ENCODE results near the gene NFU1. TPM values are rescaled to one million over a fixed set of nuclear protein-coding genes. Genes with fewer than 3 reads are reported as not detected.
"Not testable (repeated sequence)": the region's sequence is repeated elsewhere in the genome, so short reads cannot be mapped to it uniquely, and the experiment has no call there.

NFU1 gene
- total RNA-seq, 3 donors from 2014 or later: 46.1 to 69.9 (median 49.8) TPM

GRCh38 chr2:69428981-69429380, 8.3 kb downstream of the NFU1 start:
- Histone ChIP-seq H3K27ac (no peak overlapping the region), H3K4me1 (no peaks in the 10 kb centered on the region), H3K36me3 (peaks cover 6% of the 10 kb centered on the region), H3K9me3 (no peaks in the 10 kb centered on the region), H3K4me3 (no peak overlapping the region), H3K27me3 (no peaks in the 10 kb centered on the region)
- intact Hi-C loops (cut with DNase I; ENCODE audit: low total_unique reads): no loop called here
- no peak for DNase-seq (ENCODE audit: low spot score in 2 of 2)
- TF ChIP-seq, protein P1, sequence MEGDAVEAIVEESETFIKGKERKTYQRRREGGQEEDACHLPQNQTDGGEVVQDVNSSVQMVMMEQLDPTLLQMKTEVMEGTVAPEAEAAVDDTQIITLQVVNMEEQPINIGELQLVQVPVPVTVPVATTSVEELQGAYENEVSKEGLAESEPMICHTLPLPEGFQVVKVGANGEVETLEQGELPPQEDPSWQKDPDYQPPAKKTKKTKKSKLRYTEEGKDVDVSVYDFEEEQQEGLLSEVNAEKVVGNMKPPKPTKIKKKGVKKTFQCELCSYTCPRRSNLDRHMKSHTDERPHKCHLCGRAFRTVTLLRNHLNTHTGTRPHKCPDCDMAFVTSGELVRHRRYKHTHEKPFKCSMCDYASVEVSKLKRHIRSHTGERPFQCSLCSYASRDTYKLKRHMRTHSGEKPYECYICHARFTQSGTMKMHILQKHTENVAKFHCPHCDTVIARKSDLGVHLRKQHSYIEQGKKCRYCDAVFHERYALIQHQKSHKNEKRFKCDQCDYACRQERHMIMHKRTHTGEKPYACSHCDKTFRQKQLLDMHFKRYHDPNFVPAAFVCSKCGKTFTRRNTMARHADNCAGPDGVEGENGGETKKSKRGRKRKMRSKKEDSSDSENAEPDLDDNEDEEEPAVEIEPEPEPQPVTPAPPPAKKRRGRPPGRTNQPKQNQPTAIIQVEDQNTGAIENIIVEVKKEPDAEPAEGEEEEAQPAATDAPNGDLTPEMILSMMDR (IDR thresholded peaks at IDR 0.05): no peak
- no peak for TF ChIP-seq POLR2AphosphoS5 (IDR thresholded peaks at IDR 0.05)
- TF ChIP-seq POLR2A (IDR thresholded peaks at IDR 0.05): no peak

GRCh38 chr2:69424419-69424818, 12.8 kb downstream of the NFU1 start:
- Histone ChIP-seq H3K27me3 (no peaks in the 10 kb centered on the region), H3K4me1 (no peaks in the 10 kb centered on the region), H3K27ac (no peak overlapping the region), H3K36me3 (peaks cover 12% of the 10 kb centered on the region), H3K4me3 (no peak overlapping the region), H3K9me3 (no peaks in the 10 kb centered on the region)
- intact Hi-C loops (cut with DNase I; ENCODE audit: low total_unique reads): no loop called here
- TF ChIP-seq, protein P1 (IDR thresholded peaks at IDR 0.05): no peak
- TF ChIP-seq POLR2AphosphoS5 (IDR thresholded peaks at IDR 0.05) (no peak), POLR2A (IDR thresholded peaks at IDR 0.05) (no peak)
- DNase-seq (ENCODE audit: low spot score in 2 of 2): no peak

- Histone ChIP-seq H3K4me3 (no peak overlapping the region), H3K27me3 (no peaks in the 10 kb centered on the region), H3K27ac (no peak overlapping the region), H3K9me3 (no peaks in the 10 kb centered on the region), H3K36me3 (peaks cover 6% of the 10 kb centered on the region), H3K4me1 (no peaks in the 10 kb centered on the region)
- intact Hi-C loops (cut with DNase I; ENCODE audit: low total_unique reads): no loop called here
- TF ChIP-seq, protein P1 (IDR thresholded peaks at IDR 0.05): no peak
- TF ChIP-seq POLR2AphosphoS5 (IDR thresholded peaks at IDR 0.05): no peak
- no peak for TF ChIP-seq POLR2A (IDR thresholded peaks at IDR 0.05)
- DNase-seq (ENCODE audit: low spot score in 2 of 2): no peak
Observed at GRCh38 chr2:69422198-69422597, 15.0 kb downstream of the NFU1 start.

DNA sequence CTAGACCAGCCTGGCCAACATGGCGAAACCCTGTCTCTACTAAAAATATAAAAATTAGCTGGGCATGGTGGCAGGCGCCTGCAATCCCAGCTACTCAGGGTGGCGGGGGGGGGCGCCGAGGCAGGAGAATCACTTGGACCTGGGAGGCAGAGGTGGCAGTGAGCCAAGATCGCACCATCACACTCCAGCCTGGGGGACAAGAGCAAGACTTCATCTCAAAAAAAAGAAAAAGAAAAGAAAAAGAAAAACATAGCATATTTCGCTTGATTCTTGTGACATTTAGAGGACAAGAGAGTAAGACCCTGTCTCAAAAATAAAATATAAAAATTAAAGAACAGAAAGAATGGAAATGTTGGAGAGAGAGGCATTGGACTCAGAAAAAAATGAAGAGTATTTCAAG, 18.1 kb downstream of the NFU1 start:
- DNase-seq (ENCODE audit: low spot score in 2 of 2); H3K27ac ChIP-seq; intact Hi-C loops (cut with DNase I; ENCODE audit: low total_unique reads); H3K4me1 ChIP-seq; H3K27me3 ChIP-seq; H3K4me3 ChIP-seq; H3K36me3 ChIP-seq; H3K9me3 ChIP-seq: not testable (repeated sequence)

GRCh38 chr2:69416147-69416546, 21.1 kb downstream of the NFU1 start:
- Histone ChIP-seq H3K27me3 (no peaks in the 10 kb centered on the region), H3K4me1 (no peaks in the 10 kb centered on the region), H3K4me3 (no peak overlapping the region), H3K27ac (no peak overlapping the region), H3K9me3 (no peaks in the 10 kb centered on the region), H3K36me3 (peaks cover 6% of the 10 kb centered on the region)
- TF ChIP-seq, protein P1 (IDR thresholded peaks at IDR 0.05): no peak
- no peak for TF ChIP-seq POLR2AphosphoS5 (IDR thresholded peaks at IDR 0.05)
- TF ChIP-seq POLR2A (IDR thresholded peaks at IDR 0.05): no peak
- intact Hi-C loops (cut with DNase I; ENCODE audit: low total_unique reads): no loop called here
- no peak for DNase-seq (ENCODE audit: low spot score in 2 of 2)

- no peaks in the 10 kb centered on the region for H3K9me3 ChIP-seq
- intact Hi-C loops (cut with DNase I; ENCODE audit: low total_unique reads): no loop called here
- no peaks in the 10 kb centered on the region for H3K36me3 ChIP-seq
- no peaks in the 10 kb centered on the region for H3K4me1 ChIP-seq
- TF ChIP-seq, protein P1 (IDR thresholded peaks at IDR 0.05): no peak
- TF ChIP-seq POLR2AphosphoS5 (IDR thresholded peaks at IDR 0.05) (no peak), POLR2A (IDR thresholded peaks at IDR 0.05) (no peak)
- no peak overlapping the region for H3K4me3 ChIP-seq
- no peak overlapping the region for H3K27ac ChIP-seq
- H3K27me3 ChIP-seq: no peaks in the 10 kb centered on the region
- DNase-seq (ENCODE audit: low spot score in 2 of 2): no peak
Observed at GRCh38 chr2:69411120-69411519, 26.1 kb downstream of the NFU1 start.
